ENCODE data around the gene EVA1A.
"Not testable (repeated sequence)": the region's sequence is repeated elsewhere in the genome, so short reads cannot be mapped to it uniquely, and the experiment has no call there.

EVA1A gene

GRCh38 chr2:75516378-75517360 lies 44.1 kb downstream of the EVA1A start:
- no peak for DNase-seq

GRCh38 chr2:75515584-75516368 lies 45.0 kb downstream of the EVA1A start:
- DNase-seq: no peak

- DNase-seq: no peak
Observed at GRCh38 chr2:75513616-75514170, 47.0 kb downstream of the EVA1A start.

DNA sequence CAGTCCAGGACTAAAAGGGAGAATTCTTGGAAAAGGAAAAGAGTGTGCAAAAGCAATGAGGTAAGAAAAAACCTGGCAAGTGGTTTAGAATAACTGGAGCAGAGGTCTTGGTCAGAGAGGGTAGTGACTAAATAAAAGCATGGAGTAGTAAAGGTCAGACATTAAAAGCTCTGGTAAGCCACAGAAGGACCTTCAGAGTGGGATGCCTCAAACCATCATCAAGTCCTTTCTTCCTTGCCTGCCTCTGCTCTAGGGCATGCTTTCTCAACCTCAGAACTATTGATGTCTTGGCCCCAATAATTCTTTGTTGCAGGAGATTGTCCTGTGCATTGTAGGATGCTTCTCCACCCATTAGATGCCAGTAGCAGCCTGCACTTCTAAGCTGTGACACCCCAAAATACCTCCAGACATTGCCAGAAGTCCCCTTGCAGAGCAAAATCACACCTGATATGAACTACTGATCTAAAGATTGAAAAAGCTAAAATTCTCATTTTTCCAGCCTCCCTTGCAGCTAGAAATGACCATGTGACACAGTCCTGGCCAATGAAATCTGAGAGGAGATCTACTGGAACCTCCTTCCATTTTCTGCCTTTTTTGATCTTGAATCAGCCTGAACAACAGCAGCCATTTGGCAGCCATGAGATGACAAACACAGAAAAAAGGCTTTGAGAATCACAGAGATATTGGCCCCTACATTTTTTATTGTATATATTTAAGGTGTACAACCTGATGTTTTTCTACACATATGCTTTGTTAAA lies 48.1 kb downstream of the EVA1A start:
- DNase-seq: no peak

- no peak for DNase-seq
Observed at GRCh38 chr2:75506101-75506697, 54.5 kb downstream of the EVA1A start.

DNA sequence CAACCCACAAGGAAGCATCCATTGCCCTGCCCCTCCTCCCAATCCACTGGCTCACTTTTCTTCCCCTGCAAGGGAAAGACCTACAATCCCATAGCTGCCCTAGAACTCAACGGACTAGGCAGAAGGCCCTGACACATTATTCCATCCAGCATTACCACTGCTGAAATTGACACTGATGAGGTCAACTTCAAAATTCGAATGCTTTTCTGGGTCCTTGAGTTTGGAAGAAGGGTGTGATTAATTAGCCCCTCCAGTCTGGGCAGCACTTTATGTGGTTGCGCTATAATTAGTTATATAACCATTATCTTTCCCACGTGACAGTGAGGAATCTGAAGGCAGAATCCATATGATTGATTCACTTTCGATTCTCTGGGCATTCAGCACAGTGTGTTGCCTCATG lies 55.7 kb downstream of the EVA1A start:
- no peak for DNase-seq

GRCh38 chr2:75503048-75503607 lies 57.6 kb downstream of the EVA1A start:
- DNase-seq: no peak

DNA sequence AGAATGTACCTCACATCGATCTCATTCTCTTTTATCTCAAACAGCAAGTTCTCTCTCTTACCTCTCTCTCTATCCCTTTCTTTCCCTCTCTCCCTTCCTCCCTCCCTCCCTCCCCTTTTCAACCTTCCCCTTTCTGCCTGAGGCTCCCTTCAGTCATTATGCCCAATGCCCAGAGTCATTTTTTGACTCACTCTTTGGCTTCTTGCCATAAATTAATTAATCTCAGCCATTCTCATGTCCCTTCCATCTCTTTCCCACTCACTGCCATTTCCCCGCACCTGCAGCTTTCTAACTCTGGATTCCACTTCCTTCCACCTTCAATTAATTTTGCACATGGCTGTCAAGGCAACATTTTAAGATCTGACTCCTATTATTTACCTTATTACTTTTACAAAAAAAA lies 60.1 kb downstream of the EVA1A start:
- no peak for DNase-seq

DNA sequence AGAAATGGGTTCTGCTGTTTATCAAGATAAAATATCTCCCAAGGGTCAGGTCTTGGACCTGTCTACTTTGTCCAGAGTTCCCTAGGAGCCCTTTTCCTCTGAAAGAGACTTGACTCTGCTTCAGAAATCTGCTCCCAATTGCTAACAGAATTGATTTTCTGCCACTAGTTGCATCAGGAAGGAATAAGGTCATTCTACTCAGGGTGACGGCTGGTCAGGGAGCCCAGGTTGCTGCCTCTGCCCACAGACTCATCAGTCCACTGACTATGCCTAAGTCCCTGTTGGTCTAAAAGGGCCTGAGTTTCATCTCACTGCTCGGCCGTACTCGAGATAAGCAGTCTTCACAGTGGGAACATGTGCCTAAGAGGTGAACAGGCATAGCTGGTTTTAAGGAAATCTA lies 61.2 kb downstream of the EVA1A start:
- DNase-seq: no peak

GRCh38 chr2:75498907-75499306 lies 61.8 kb downstream of the EVA1A start:
- no peak for DNase-seq

- DNase-seq: no peak
Observed at GRCh38 chr2:75497256-75497655, 63.5 kb downstream of the EVA1A start.

DNA sequence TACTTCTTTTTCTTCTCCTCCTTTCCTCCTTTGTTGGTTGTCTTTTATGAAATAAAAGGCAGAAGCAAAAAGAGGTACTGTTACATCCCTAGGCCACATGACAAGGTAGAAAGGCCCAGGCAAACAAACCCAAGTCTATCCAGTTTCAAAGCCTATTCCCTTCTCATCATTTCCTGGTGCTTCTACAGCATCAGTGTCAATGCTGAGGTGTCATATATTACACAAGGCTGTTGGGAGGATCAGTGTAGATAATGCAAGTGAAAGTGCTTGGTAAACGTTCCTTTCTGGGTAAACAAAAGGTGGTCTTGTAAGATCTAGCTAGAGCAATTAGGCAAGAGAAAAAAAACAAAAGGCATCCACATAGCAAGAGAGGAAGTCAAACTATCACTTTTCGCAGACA lies 64.9 kb downstream of the EVA1A start:
- DNase-seq: no peak

DNA sequence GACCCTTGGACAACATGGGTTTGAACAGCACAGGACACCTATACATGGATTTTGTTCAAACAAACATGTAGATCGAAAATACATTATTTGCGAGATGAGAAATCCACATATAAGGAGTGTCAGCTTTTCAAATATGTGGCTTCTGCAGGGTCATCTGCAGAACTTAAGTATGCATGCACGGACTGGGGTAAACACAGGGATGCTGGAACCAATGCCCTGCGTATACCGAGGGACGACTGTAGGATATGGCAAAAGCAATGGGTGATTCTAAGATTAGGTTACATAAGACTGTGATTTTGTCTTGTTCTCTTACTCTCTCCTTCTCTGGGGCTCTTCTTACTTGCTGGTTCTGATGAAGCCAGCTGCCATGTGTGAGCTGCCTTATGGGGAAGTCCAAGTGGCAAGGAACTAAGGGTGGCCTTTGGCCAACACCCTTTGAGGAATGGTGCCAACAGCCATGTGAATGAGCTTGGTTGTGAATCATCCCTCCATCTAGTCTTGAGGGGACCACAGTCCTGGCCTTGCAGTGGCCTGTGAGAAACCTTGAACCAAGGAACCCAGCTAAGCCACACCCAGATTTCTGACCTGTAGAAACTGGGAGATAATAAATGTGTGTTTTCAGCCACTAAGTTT lies 66.5 kb downstream of the EVA1A start:
- no peak for DNase-seq

GRCh38 chr2:75493230-75493629 lies 67.5 kb downstream of the EVA1A start:
- DNase-seq: no peak

DNA sequence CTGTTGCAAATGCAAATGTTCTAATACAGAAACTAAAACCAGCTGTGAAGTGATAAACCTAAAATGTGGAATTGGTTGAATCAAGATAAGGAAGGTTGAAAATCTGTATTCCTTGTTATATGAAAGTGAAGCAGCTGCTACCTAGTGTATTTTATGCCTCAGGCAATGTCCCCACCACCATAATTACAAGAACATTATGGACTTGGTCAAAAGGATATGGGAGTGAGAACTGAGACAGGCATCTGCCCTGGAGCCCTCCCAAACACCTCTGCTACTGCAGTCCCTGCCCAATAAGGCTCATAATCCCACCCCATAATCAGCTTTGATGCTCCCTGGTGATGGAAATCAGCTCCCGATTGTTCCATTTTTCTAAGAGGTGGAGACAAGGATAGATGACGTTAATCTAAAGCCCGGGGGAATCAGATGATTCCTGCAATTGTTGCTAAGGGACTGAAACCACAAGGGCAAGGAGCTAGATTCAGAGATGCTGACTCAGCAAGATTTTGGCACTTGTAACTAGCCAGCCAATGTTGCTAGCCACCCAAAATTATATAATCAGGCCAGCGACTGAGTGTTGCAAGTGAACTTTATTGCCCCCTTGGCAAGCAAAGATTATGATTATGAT lies 69.5 kb downstream of the EVA1A start:
- no peak for DNase-seq

DNA sequence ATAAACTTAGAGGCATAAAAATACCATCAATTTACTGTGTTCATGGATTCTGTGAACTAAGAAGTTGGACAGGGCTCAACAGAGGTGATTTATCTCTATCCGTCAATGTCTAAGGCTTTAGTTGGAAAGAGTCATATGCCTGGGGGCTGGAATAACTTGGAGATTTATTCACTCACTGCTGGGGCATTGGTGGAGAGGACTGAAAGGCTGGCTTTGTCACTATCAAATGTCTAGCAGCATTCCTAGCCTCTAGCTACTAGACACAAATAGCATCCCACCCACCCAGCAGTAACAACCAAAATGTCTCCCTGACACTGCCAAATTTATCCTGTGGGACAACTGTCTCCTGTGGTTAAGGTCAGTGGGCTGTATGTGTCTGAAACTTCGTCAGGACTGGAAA lies 71.0 kb downstream of the EVA1A start:
- no peak for DNase-seq

GRCh38 chr2:75488157-75488556 lies 72.6 kb downstream of the EVA1A start:
- no peak for DNase-seq

- DNase-seq: not testable (repeated sequence)
Observed at GRCh38 chr2:75486735-75487134, 74.0 kb downstream of the EVA1A start.

- no peak for DNase-seq
Observed at GRCh38 chr2:75484840-75485239, 75.9 kb downstream of the EVA1A start.

- no peak for DNase-seq
Observed at GRCh38 chr2:75483878-75484277, 76.9 kb downstream of the EVA1A start.

GRCh38 chr2:75482398-75482797 lies 78.3 kb downstream of the EVA1A start:
- no peak for DNase-seq
